ENCODE measurements around the gene OSCAR.

The OSCAR gene

DNA sequence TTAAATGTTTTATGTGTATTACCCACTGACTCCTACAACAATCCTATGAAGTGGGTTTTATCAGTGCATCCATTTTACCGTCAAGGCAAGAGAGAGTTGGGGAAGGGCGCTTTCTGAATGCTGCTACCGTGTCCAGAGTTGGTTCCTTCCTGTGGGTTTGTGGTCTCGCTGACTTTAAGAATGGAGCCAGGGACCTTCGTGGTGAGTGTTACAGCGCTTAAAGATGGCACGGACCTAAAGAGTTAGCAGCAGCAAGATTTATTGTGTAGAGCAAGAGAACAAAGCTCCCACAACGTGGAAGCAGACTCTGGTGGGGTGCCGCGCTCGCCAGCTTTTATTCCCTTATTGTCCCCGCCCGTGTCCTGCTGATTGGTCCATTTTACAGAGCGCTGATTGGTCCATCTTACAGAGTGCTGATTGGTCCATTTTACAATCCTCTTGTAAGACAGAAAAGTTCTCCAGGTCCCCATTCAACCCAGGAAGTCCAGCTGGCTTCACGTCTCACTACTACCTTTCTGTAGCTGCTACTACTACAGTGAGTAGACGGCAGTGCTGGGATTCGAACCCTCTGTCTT is 6.1 kb downstream of the OSCAR start:
- DNase-seq (ENCODE audit: low spot score), result no peak

DNA sequence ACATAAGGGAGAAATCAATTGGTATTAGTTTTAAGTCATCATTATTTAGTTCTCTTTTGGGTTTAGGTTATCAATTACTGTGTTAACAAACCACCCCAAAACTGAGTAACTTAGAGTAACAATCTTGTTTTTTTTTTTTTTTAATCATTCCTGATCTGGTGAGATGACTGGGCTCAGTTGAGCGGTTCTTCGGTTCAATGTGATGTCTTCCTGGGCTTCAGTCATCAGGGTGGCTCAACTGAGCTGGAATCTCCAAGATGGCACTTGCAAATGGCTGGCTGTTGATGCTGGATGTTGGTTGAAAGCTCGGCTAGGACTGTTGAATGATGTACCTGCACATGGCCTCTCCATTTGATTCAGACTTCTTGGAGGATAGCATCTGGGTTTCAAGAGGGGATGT is 16.2 kb downstream of the OSCAR start:
- no peak for DNase-seq (ENCODE audit: low spot score)

DNA sequence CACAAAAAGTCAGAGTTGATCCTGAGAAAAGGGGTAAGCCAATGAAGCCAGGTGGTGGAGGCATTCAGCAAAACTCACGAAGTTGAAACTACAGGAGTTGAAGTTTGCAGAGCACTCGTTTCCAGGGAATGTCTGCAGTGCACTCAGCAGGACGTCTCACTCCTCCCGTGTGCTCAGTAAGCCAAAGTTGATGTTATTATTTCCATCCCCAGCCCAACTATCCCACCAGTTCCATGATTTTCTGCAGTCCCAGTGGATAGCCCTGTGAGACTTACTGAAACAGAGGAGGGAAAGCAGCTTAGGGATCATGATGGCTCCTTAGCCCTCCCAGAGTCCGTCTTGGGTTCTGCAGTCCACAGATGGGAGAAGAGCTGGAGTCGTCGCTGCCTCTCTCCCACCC is 19.6 kb downstream of the OSCAR start, which contains the start of gene TARM1:
TSS of gene TARM1 (minus strand) at position 334 of the 400 bp plus-strand sequence. CDS start at position 309, 25 bp downstream.
- DNase-seq (ENCODE audit: low spot score), result no peak

DNA sequence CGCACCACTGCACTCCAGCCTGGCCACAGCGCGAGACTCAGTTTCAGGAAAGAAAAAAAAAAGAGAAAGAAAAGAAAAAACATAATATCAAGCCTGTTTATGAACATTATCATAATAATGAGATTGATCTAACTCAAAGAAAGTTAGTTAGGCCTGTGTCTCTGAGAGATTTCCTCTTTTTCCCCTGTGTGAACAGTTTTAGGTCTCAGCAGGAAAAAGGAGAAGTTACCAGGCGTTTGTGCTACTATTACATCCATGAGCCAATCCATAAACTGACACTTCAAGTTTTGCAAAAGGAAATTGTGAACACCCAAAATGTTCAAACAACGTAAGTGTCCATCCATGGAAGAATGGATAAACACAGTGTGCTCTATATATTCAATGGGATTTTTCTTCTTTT is 23.3 kb downstream of the OSCAR start:
- DNase-seq (ENCODE audit: low spot score), result no peak

GRCh38 chr19:54074851-54075250 is 25.8 kb downstream of the OSCAR start:
- no peak for DNase-seq (ENCODE audit: low spot score)

DNA sequence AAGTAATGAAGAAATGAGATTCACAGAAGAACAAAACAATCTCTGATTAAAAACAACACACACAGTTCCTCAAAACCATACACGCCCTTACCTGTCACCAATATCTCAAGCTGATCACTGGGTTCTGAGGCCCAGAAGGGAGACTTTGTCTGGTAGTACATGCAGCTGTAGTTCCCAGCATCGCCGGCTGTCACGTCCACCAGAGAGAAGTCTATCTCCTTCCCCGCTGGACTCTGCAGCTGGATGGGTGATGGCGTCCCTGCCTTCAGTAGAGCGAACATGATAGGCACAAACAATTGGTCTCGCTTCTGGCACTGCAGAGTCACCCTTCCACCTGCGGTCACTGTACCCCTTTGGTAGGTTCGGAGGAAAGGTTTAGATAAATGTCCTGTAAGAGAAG is 26.8 kb downstream of the OSCAR start:
- DNase-seq (ENCODE audit: low spot score), result no peak

GRCh38 chr19:54069470-54069869 is 31.1 kb downstream of the OSCAR start:
- no peak for DNase-seq (ENCODE audit: low spot score)

DNA sequence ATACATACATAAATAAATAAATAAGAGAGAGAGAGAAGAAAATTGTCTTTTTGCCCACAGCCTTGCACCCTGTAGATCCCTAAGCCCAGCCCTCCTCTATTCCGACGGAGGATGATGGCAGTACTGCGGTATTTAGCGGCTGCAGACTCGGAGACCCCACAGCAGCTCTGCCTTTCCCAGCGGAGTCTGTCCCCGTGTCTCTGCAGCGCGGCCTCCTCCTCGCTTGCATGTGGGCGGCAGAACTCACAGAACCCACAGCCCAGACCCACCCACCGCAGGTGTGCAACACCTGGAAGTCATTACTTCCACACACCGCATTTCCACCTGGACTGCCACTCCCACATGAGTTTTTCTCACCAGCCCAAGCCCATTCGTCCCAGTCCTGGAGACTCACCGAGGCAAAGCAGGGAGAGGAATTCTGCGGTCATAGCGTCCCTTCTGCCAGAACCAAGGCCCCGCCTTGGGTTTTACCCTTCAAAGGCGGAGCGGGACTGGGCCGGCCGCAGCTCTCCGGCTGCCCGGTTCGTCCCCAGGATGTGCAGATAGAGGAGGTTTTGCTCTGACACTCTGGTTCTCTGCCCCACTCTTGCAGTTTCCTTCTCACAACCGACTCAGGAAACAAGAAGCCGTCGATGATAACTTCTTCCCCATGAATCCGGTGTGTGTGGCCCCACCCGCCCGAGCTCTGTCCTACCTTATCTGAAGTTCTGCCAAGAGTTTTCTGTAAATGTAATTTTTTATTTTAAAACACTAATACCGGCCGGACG is 37.1 kb downstream of the OSCAR start, which contains the start of gene VSTM1:
TSS of gene VSTM1 (minus strand) at position 548 of the 767 bp plus-strand sequence. CDS start at position 428, 120 bp downstream.
- no peak for DNase-seq (ENCODE audit: low spot score)

DNA sequence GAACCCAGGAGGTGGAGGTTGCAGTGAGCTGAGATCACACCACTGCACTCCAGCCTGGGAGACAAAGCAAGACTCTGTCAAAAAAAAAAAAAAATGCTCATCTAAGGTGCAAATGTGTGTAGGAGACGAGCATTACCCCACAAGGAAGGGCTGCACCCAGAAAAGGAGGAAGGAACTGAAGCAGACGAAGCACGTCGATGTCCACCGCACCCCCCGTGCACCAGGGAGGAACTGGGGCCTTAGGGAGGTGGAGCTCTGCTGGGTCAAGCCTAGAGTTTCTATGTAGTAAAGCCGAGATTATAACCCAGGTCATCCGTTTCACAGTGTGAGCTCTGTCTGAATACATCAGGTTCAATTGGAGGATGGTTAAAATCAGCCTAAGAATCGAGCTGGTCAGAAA is 38.0 kb downstream of the OSCAR start:
- no peak for DNase-seq (ENCODE audit: low spot score)

DNA sequence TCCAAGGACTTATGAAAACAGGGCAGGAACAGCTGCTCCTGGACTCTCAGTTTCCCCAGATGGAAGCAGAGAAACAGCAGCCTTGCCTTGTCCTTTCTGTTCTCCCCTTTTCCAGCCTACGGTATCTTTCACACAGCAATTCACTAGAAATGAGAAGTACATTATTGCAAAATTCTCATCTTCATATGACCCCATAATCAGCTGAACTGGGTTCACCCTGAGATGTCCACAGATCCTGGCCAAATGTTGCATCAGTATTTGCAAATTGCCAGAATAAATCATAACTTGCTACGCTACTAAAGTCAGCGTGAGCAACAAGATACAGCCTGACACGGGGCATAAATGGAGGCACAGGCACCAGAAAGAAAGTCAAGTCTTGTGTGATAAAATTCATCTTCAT is 53.0 kb downstream of the OSCAR start:
- no peak for DNase-seq (ENCODE audit: low spot score)

DNA sequence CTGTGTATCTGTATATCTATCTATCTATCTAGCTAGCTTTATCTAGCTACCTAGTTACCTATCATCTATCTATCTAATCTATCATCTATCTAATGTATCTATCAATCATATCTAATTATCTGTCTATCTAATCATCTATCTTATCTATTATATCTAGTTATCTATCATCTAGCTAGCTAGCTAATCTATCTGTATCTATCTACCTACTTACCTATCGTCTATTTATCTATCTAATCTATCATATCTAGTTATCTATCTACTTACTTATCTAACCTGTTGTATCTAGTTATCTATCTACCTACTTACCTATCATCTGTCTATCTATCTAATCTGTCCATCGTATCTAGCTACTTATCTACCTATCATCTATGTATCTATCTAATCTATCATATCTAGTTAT is 54.8 kb downstream of the OSCAR start:
- no peak for DNase-seq (ENCODE audit: low spot score)

Data from NAMALWA (cell line).